Motor neuron (in vitro differentiated cells): ENCODE results near the gene TBCE. TPM values are rescaled to one million over a fixed set of nuclear protein-coding genes. Genes with fewer than 3 reads are reported as not detected.
A peak's percentile ranks its signal among the peaks of the same experiment; 100 is the strongest.
"Not testable (repeated sequence)": the region's sequence is repeated elsewhere in the genome, so short reads cannot be mapped to it uniquely, and the experiment has no call there.

Experiments
- ATAC-seq, 8 experiments: fragments of 200-7000 bp; cut with Tn5 transposase; replicated peaks in 6 of 8; 2 replicates each; pipeline ENCODE4 v1.8.0; 2021; ENCODE audit warnings: mild to moderate bottlenecking in 8 of 8, moderate library complexity in 8 of 8
- H3K27ac ChIP-seq, 2 donors: fragments of 250-450 bp; sonication (Bioruptor Pico); 2 replicates each; pipeline ENCODE4 v1.9.0; 2021; ENCODE audit warnings: antibody characterized with exemption in 2 of 2, mild to moderate bottlenecking in 2 of 2, moderate library complexity in 1 of 2
- H3K4me1 ChIP-seq, 2 donors: fragments of 250-450 bp; sonication (Bioruptor Pico); replicated peaks in 1 of 2; 2 replicates each; pipeline ENCODE4 v1.6.1; 2021; ENCODE audit warnings: antibody characterized with exemption in 2 of 2, mild to moderate bottlenecking in 2 of 2, moderate library complexity in 1 of 2
- H3K4me3 ChIP-seq, 5 donors: fragments of 250-450 bp; sonication (Bioruptor Pico); 2 replicates each; pipeline ENCODE4 v1.9.0; 2021; ENCODE audit warnings: antibody characterized with exemption in 5 of 5, mild to moderate bottlenecking in 5 of 5, moderate library complexity in 4 of 5
- whole genome bisulfite sequencing, 10 experiments: fragments of 450-650 bp; shearing (Covaris generic); methylation state at CpG; one replicate each; pipeline ENCODE4 v1.0.0; 2022; 5-methylcytosine and 5-hydroxymethylcytosine counted together
- in situ Hi-C, 9 experiments: fragments of 400-800 bp; cut with MboI; loops; one replicate each; pipeline ENCODE4 v1.15.0; 2021; ENCODE audit warnings: low sequenced_read_pairs in 9 of 9, low pct_unique_long_range_greater_than_20kb in 2 of 9; ENCODE audit not compliant: unreplicated experiment in 9 of 9
- total RNA-seq, 8 experiments: library from RNA; unstranded; fragments of 300-600 nt; gene quantifications; 2 replicates each; pipeline versions ENCODE4 v1.2.3 to v1.2.4, GENCODE V29; 2022

TBCE gene
- total RNA-seq, 8 experiments from 2014 or later, result 22.8 to 54.1 (median 33.8) TPM

GRCh38 chr1:235330918-235331285 is 36.3 kb upstream of the TBCE start:
- no peak for ATAC-seq
- in situ Hi-C loops, result no loop called here
- 74 to 93% (median 82%) methylated on average over 2 to 5 of the region's 5 CpGs for WGBS, 10 experiments
- Histone ChIP-seq H3K27ac (no peak overlapping the region), H3K4me1 (peaks cover 13 to 22% of the 10 kb centered on the region in 2 donors), H3K4me3 (peak overlapping the region; percentile 9 to 82 (median 63))

GRCh38 chr1:235331401-235331800 is 35.8 kb upstream of the TBCE start:
- Histone ChIP-seq H3K4me1 (peaks cover 13 to 19% of the 10 kb centered on the region in 2 donors), H3K27ac (no peak overlapping the region), H3K4me3 (peak overlapping the region; percentile 9 to 82 (median 63))
- in situ Hi-C loops, result no loop called here
- no peak for ATAC-seq
- 0 to 80% (median 65%) methylated on average over 1 to 3 of the region's 3 CpGs for WGBS, 10 experiments

- 75 to 100% (median 93%) methylated on average over 2 to 4 of the region's 4 CpGs for WGBS, 10 experiments
- Histone ChIP-seq H3K4me1 (peaks cover 5 to 8% of the 10 kb centered on the region in 2 donors), H3K27ac (no peak overlapping the region), H3K4me3 (no peak overlapping the region)
- in situ Hi-C loops, result no loop called here
- peak in 1 of 8 experiments; percentile 45 for ATAC-seq
Measured at GRCh38 chr1:235336903-235337302, 30.3 kb upstream of the TBCE start.

GRCh38 chr1:235339746-235340145 is 27.5 kb upstream of the TBCE start:
- Histone ChIP-seq H3K4me3 (no peak overlapping the region), H3K27ac (no peak overlapping the region), H3K4me1 (no peaks in the 10 kb centered on the region)
- no peak for ATAC-seq
- WGBS, 10 experiments, result 80 to 100% (median 93%) methylated on average over 1 to 8 of the region's 8 CpGs; no CpG with 5 or more reads in 1 of the 10 experiments
- in situ Hi-C loops, result no loop called here

GRCh38 chr1:235341334-235341733 is 25.9 kb upstream of the TBCE start:
- ATAC-seq, result no peak
- WGBS, 10 experiments, result 50 to 100% (median 83%) methylated on average over 1 of the region's 1 CpG; no CpG with 5 or more reads in 1 of the 10 experiments
- in situ Hi-C loops, result no loop called here
- Histone ChIP-seq H3K4me1 (no peaks in the 10 kb centered on the region), H3K27ac (no peak overlapping the region), H3K4me3 (no peak overlapping the region)

GRCh38 chr1:235342039-235342438 is 25.2 kb upstream of the TBCE start:
- no peak overlapping the region for H3K27ac ChIP-seq

GRCh38 chr1:235342471-235342870 is 24.8 kb upstream of the TBCE start:
- no peak overlapping the region for H3K4me3 ChIP-seq
- WGBS, 10 experiments, result 53 to 100% (median 94%) methylated on average over 1 to 3 of the region's 3 CpGs
- ATAC-seq, result no peak
- H3K27ac ChIP-seq, result no peak overlapping the region
- in situ Hi-C loops, result no loop called here
- H3K4me1 ChIP-seq, result no peaks in the 10 kb centered on the region

More at GRCh38 chr1:235342039-235342438, 25.2 kb upstream of the TBCE start:
- no peak for ATAC-seq
- in situ Hi-C loops, result no loop called here
- no peaks in the 10 kb centered on the region for H3K4me1 ChIP-seq
- WGBS, 10 experiments, result 40 to 92% (median 84%) methylated on average over 1 to 6 of the region's 6 CpGs
- H3K4me3 ChIP-seq, result no peak overlapping the region

GRCh38 chr1:235343726-235344125 is 23.5 kb upstream of the TBCE start:
- Histone ChIP-seq H3K27ac (no peak overlapping the region), H3K4me3 (no peak overlapping the region), H3K4me1 (no peaks in the 10 kb centered on the region)
- in situ Hi-C loops, result no loop called here
- no peak for ATAC-seq
- 83 to 100% (median 88%) methylated on average over 2 to 5 of the region's 5 CpGs; no CpG with 5 or more reads in 1 of the 10 experiments for WGBS, 10 experiments

- WGBS, 10 experiments, result 52 to 80% (median 60%) methylated on average over 1 to 3 of the region's 3 CpGs; no CpG with 5 or more reads in 1 of the 10 experiments
- in situ Hi-C loops, result no loop called here
- no peak for ATAC-seq
- Histone ChIP-seq H3K4me1 (no peaks in the 10 kb centered on the region), H3K4me3 (no peak overlapping the region), H3K27ac (no peak overlapping the region)
Measured at GRCh38 chr1:235351441-235351840, 15.8 kb upstream of the TBCE start.

GRCh38 chr1:235351898-235352297 is 15.3 kb upstream of the TBCE start:
- Histone ChIP-seq H3K4me3 (no peak overlapping the region), H3K27ac (no peak overlapping the region), H3K4me1 (no peaks in the 10 kb centered on the region)
- in situ Hi-C loops, result no loop called here
- no peak for ATAC-seq
- 50 to 89% (median 61%) methylated on average over 1 to 3 of the region's 3 CpGs; no CpG with 5 or more reads in 4 of the 10 experiments for WGBS, 10 experiments

GRCh38 chr1:235357485-235358373 is 9.5 kb upstream of the TBCE start:
- no peaks in the 10 kb centered on the region for H3K4me1 ChIP-seq
- peak overlapping the region in 1 of 2 donors; percentile 40 for H3K27ac ChIP-seq
- in situ Hi-C loops, result no loop called here
- ATAC-seq, result peak in 2 of 8 experiments; percentile 25 to 41
- WGBS, 10 experiments, result 3 to 100% (median 67%) methylated on average over 1 to 11 of the region's 11 CpGs
- H3K4me3 ChIP-seq, result no peak overlapping the region

GRCh38 chr1:235358899-235359298 is 8.3 kb upstream of the TBCE start:
- WGBS, 10 experiments, result 60 to 92% (median 79%) methylated on average over 1 to 3 of the region's 3 CpGs; no CpG with 5 or more reads in 3 of the 10 experiments
- Histone ChIP-seq H3K27ac (no peak overlapping the region), H3K4me3 (no peak overlapping the region), H3K4me1 (no peaks in the 10 kb centered on the region)
- in situ Hi-C loops, result no loop called here
- no peak for ATAC-seq

- H3K4me3 ChIP-seq, H3K4me1 ChIP-seq, H3K27ac ChIP-seq, in situ Hi-C loops, ATAC-seq: not testable (repeated sequence)
- 77 to 100% (median 94%) methylated on average over 1 to 9 of the region's 9 CpGs for WGBS, 10 experiments
Measured at GRCh38 chr1:235364189-235364588, 3.0 kb upstream of the TBCE start.
